Esophagus muscularis mucosa (tissue), 3 donors: ENCODE data around the gene NELFB.

Experiments
- POLR2AphosphoS5 ChIP-seq, 2 donors: sonication (generic); formaldehyde crosslinking; IDR thresholded peaks; one replicate each; pipeline ENCODE4 v1.6.1; 2017; ENCODE audit warnings: antibody characterized with exemption in 2 of 2
- TF ChIP-seq, protein P1 (sequence below), 3 experiments: fragments of 200-600 bp in 2 of 3; fragments of 450-650 bp in 1 of 3; sonication (generic) in 2 of 3; IDR thresholded peaks; one replicate each; pipeline ENCODE4 v1.5.1; 2017 to 2019; ENCODE audit warnings: antibody characterized with exemption in 3 of 3, mild to moderate bottlenecking in 2 of 3, moderate library complexity in 1 of 3

DNA sequence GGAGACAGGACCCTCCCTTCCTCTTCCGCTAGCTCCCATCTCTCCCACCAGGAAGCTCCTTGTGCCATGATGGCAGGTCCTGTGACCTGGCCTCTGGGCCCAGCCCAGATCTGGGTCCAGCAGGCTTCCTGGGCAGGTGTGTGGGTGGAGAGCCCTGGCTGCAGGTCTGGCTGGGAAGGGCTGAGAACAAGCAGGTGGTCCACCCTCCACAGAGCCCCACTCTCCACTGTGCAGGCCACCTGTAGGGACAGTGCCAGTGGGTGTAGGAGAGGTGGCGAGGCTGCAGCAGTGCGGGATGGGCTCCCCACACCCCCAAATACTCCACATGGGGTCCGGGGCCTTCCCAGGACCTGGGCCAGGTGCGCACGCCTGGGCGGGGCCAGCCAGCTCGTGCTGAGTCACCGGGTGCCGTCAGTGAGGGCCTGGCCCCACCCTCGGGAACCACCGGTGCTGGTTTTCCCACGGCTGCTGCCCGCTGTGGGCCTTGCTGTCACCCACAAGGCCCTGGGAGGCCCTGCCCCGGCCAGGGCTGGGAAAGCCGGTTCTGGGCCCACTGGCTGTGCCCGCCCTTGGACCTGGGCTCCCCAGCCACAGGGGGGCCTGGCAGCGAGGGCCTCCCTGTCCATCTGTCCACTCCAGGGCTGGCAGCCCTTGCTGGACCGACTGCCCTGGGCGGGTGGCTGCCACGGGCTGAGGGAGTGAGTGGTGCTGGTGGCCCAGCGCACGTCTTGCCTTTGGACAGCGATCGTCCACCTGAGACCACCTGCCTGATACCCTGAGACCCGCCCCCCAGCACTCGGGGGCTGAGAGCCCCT is 56.3 kb downstream of the NELFB start:
- TF ChIP-seq, protein P1, sequence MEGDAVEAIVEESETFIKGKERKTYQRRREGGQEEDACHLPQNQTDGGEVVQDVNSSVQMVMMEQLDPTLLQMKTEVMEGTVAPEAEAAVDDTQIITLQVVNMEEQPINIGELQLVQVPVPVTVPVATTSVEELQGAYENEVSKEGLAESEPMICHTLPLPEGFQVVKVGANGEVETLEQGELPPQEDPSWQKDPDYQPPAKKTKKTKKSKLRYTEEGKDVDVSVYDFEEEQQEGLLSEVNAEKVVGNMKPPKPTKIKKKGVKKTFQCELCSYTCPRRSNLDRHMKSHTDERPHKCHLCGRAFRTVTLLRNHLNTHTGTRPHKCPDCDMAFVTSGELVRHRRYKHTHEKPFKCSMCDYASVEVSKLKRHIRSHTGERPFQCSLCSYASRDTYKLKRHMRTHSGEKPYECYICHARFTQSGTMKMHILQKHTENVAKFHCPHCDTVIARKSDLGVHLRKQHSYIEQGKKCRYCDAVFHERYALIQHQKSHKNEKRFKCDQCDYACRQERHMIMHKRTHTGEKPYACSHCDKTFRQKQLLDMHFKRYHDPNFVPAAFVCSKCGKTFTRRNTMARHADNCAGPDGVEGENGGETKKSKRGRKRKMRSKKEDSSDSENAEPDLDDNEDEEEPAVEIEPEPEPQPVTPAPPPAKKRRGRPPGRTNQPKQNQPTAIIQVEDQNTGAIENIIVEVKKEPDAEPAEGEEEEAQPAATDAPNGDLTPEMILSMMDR (IDR thresholded peaks at IDR 0.05) = no peak
- no peak for TF ChIP-seq POLR2AphosphoS5 (IDR thresholded peaks at IDR 0.05)
